Coronary artery (tissue), 2 donors: ENCODE results near the gene CHST15.
"Not testable (repeated sequence)": the region's sequence is repeated elsewhere in the genome, so short reads cannot be mapped to it uniquely, and the experiment has no call there.

Experiments used
- DNase-seq: peaks from one replicate; pipeline ENCODE4 v3.0.0-alpha.2; 2017; ENCODE audit warnings: low spot score
- H3K27ac ChIP-seq, 2 donors: fragments of 200-600 bp; sonication (generic); one replicate each; pipeline ENCODE4 v1.5.1; 2016 to 2019
- H3K4me3 ChIP-seq: fragments of 200-600 bp; sonication (generic); 2 replicates; pipeline ENCODE4 v1.5.1; 2016; ENCODE audit warnings: mild to moderate bottlenecking, moderate library complexity
- CTCF ChIP-seq: fragments of 200-600 bp; sonication (generic); IDR thresholded peaks from one replicate; pipeline ENCODE4 v1.5.1; 2019; ENCODE audit warnings: antibody characterized with exemption

CHST15 gene

GRCh38 chr10:124106241-124106879 lies 13.0 kb upstream of the CHST15 start:
- no peak overlapping the region for H3K4me3 ChIP-seq
- no peak for TF ChIP-seq CTCF
- DNase-seq: peak; percentile 85
- H3K27ac ChIP-seq: peak overlapping the region; percentile 40 to 60

- peak overlapping the region; percentile 40 to 60 for H3K27ac ChIP-seq
- no peak for TF ChIP-seq CTCF
- no peak for DNase-seq
- H3K4me3 ChIP-seq: no peak overlapping the region
These were observed 12.2 kb upstream of the CHST15 start for GRCh38 chr10:124105594-124105993.

GRCh38 chr10:124105045-124105444 lies 11.6 kb upstream of the CHST15 start:
- Histone ChIP-seq H3K27ac (peak overlapping the region in 1 of 2 donors; percentile 60), H3K4me3 (no peak overlapping the region)
- no peak for DNase-seq
- TF ChIP-seq CTCF: no peak

GRCh38 chr10:124104011-124104627 lies 10.7 kb upstream of the CHST15 start:
- no peak for DNase-seq
- H3K27ac ChIP-seq: no peak overlapping the region
- no peak for TF ChIP-seq CTCF
- no peak overlapping the region for H3K4me3 ChIP-seq

- TF ChIP-seq CTCF: no peak
- DNase-seq: no peak
- Histone ChIP-seq H3K4me3 (no peak overlapping the region), H3K27ac (no peak overlapping the region)
These were observed 8.0 kb upstream of the CHST15 start for GRCh38 chr10:124101351-124101750.

- not testable (repeated sequence) for DNase-seq, H3K4me3 ChIP-seq, H3K27ac ChIP-seq
These were observed 7.3 kb upstream of the CHST15 start for GRCh38 chr10:124100651-124101050.

- no peak for DNase-seq
- no peak overlapping the region for H3K4me3 ChIP-seq
These were observed 6.7 kb upstream of the CHST15 start for GRCh38 chr10:124100124-124100523.

More at GRCh38 chr10:124100124-124100523, 6.7 kb upstream of the CHST15 start:
- no peak overlapping the region for H3K27ac ChIP-seq
- TF ChIP-seq CTCF: no peak
